SH-SY5Y (cell line): ENCODE data around the gene DHRS1.

Experiments
- GATA2 ChIP-seq: IDR thresholded peaks from 2 replicates; pipeline ENCODE4 v1.6.1; 2011; ENCODE audit warnings: mild to moderate bottlenecking, low read depth, low read length
- GATA3 ChIP-seq: IDR thresholded peaks from 2 replicates; pipeline ENCODE4 v1.6.1; 2011; ENCODE audit warnings: low read depth, mild to moderate bottlenecking, low read length, moderate library complexity

GRCh38 chr14:24313913-24314312, 14.3 kb upstream of the DHRS1 start:
- TF ChIP-seq GATA3 (no peak), GATA2 (no peak)
